ENCODE measurements around the gene PGM2L1.
A peak's percentile ranks its signal among the peaks of the same experiment; 100 is the strongest.

Gene PGM2L1

GRCh38 chr11:74388678-74389327, 9.4 kb downstream of the PGM2L1 start:
- peak; percentile 67 for DNase-seq (ENCODE audit: low read depth)
- TF ChIP-seq CTCF (conservative IDR thresholded peaks at IDR 0.05; ENCODE audit: control insufficient read depth, insufficient read depth, low read depth, low read length) = peak; percentile 80
- H3K4me3 ChIP-seq (ENCODE audit: control insufficient read depth, low read depth, low read length) = no peak overlapping the region

- TF ChIP-seq CTCF (conservative IDR thresholded peaks at IDR 0.05; ENCODE audit: control insufficient read depth, insufficient read depth, low read depth, low read length) = no peak
- DNase-seq (ENCODE audit: low read depth) = no peak
- H3K4me3 ChIP-seq (ENCODE audit: control insufficient read depth, low read depth, low read length) = no peak overlapping the region
Observed at GRCh38 chr11:74384641-74385040, 13.6 kb downstream of the PGM2L1 start.

GRCh38 chr11:74380746-74381439, 17.3 kb downstream of the PGM2L1 start:
- no peak for TF ChIP-seq CTCF (conservative IDR thresholded peaks at IDR 0.05; ENCODE audit: control insufficient read depth, insufficient read depth, low read depth, low read length)
- DNase-seq (ENCODE audit: low read depth) = no peak
- H3K4me3 ChIP-seq (ENCODE audit: control insufficient read depth, low read depth, low read length) = no peak overlapping the region

GRCh38 chr11:74377689-74378088, 20.5 kb downstream of the PGM2L1 start:
- TF ChIP-seq CTCF (conservative IDR thresholded peaks at IDR 0.05; ENCODE audit: control insufficient read depth, insufficient read depth, low read depth, low read length) = no peak
- DNase-seq (ENCODE audit: low read depth) = no peak
- H3K4me3 ChIP-seq (ENCODE audit: control insufficient read depth, low read depth, low read length) = no peak overlapping the region

GRCh38 chr11:74373382-74373781, 24.9 kb downstream of the PGM2L1 start:
- no peak for TF ChIP-seq CTCF (conservative IDR thresholded peaks at IDR 0.05; ENCODE audit: control insufficient read depth, insufficient read depth, low read depth, low read length)
- no peak overlapping the region for H3K4me3 ChIP-seq (ENCODE audit: control insufficient read depth, low read depth, low read length)
- DNase-seq (ENCODE audit: low read depth) = no peak

- no peak overlapping the region for H3K4me3 ChIP-seq (ENCODE audit: control insufficient read depth, low read depth, low read length)
- no peak for TF ChIP-seq CTCF (conservative IDR thresholded peaks at IDR 0.05; ENCODE audit: control insufficient read depth, insufficient read depth, low read depth, low read length)
- DNase-seq (ENCODE audit: low read depth) = peak; percentile 13
Observed at GRCh38 chr11:74371269-74372052, 26.8 kb downstream of the PGM2L1 start.
